ENCODE results near the gene EPN2. TPM values are rescaled to one million over a fixed set of nuclear protein-coding genes. Genes with fewer than 3 reads are reported as not detected.

EPN2 gene
- total RNA-seq, 1 experiment from 2014 or later, result 57.8 TPM

GRCh38 chr17:19322861-19323260, 85.7 kb downstream of the EPN2 start:
- Mint-ChIP-seq H3K4me1 (peaks cover 11 to 15% of the 10 kb centered on the region in 2 experiments), H3K36me3 (ENCODE audit: insufficient read depth in 1 of 3, low read depth in 3 of 3) (peaks cover 35 to 46% (median 42%) of the 10 kb centered on the region in 3 experiments), H3K27ac (no peak overlapping the region), H3K27me3 (ENCODE audit: low read depth) (no peaks in the 10 kb centered on the region), H3K4me3 (no peak overlapping the region), H3K9me3 (peaks cover 17 to 19% of the 10 kb centered on the region in 2 experiments)
- Histone ChIP-seq H2AK5ac (ENCODE audit: insufficient read length, low read length) (no peak overlapping the region), H3K56ac (ENCODE audit: insufficient read length, low read depth, low read length) (no peak overlapping the region), H3K79me1 (ENCODE audit: insufficient read depth, low read depth, low read length, poor library complexity, severe bottlenecking) (no peaks in the 10 kb centered on the region), H3K23me2 (ENCODE audit: insufficient read length, low read depth, low read length, poor library complexity, severe bottlenecking) (no peaks in the 10 kb centered on the region), H4K5ac (ENCODE audit: insufficient read length, low read depth, low read length) (no peak overlapping the region), H3K27ac (ENCODE audit: insufficient read length, low read depth, low read length) (no peak overlapping the region), H4K20me1 (ENCODE audit: control insufficient read depth, insufficient read depth, insufficient read length) (no peaks in the 10 kb centered on the region), H3K9ac (ENCODE audit: extremely low read depth, insufficient read length, low read length) (no peak overlapping the region), H3K9me3 (ENCODE audit: control insufficient read depth, low read depth, low read length) (no peaks in the 10 kb centered on the region), H3T11ph (ENCODE audit: low read length) (no peak overlapping the region), H3K79me2 (ENCODE audit: insufficient read depth, low read length) (no peaks in the 10 kb centered on the region), H3K4me2 (ENCODE audit: insufficient read depth, insufficient read length, low read length) (no peak overlapping the region), H4K8ac (replicated peaks; ENCODE audit: insufficient read length, low read depth, low read length) (no peak overlapping the region), H3K23ac (ENCODE audit: insufficient read length, low read depth, low read length) (no peak overlapping the region), H3K14ac (ENCODE audit: insufficient read depth, low read length) (no peak overlapping the region), H3K27me3 (ENCODE audit: insufficient read depth, low read length) (no peaks in the 10 kb centered on the region), H3K4me1 (ENCODE audit: insufficient read depth, low read length) (no peaks in the 10 kb centered on the region), H2BK12ac (ENCODE audit: insufficient read length, low read depth, low read length) (no peak overlapping the region), H3K4ac (ENCODE audit: low read depth, low read length) (no peak overlapping the region), H3K18ac (ENCODE audit: insufficient read length, low read depth, low read length) (no peak overlapping the region), H2BK120ac (ENCODE audit: low read depth, low read length, poor library complexity, severe bottlenecking) (no peak overlapping the region), H2AFZ (ENCODE audit: low read length) (no peak overlapping the region), H2BK20ac (ENCODE audit: low read depth, low read length, poor library complexity, severe bottlenecking) (no peak overlapping the region), H2BK5ac (ENCODE audit: insufficient read length, low read length) (no peak overlapping the region), H4K91ac (ENCODE audit: insufficient read length, low read depth, low read length) (no peak overlapping the region), H2BK15ac (ENCODE audit: low read depth, low read length) (no peak overlapping the region)
- no peak for DNase-seq
- WGBS (ENCODE audit: extremely low coverage, insufficient read length, low lambda C conversion rate), result no CpG with 5 or more reads among the region's 1 CpG
- no peak for TF ChIP-seq CTCF (conservative IDR thresholded peaks at IDR 0.05)

Measured in H9 (cell line).